HepG2 (cell line): Measurements from ENCODE around the gene HBQ1. TPM values are rescaled to one million over a fixed set of nuclear protein-coding genes. Genes with fewer than 3 reads are reported as not detected.
A peak's percentile ranks its signal among the peaks of the same experiment; 100 is the strongest.

Experiments used
- ARNT ChIP-seq: fragments of 450-650 bp; IDR thresholded peaks from 2 replicates; pipeline ENCODE4 v1.6.1; 2017
- CBX1 ChIP-seq: IDR thresholded peaks from one replicate; pipeline ENCODE4 v1.6.1; 2016; ENCODE audit warnings: antibody characterized with exemption, low read depth
- HNRNPH1 ChIP-seq: fragments of 200-400 bp; formaldehyde crosslinking; optimal IDR thresholded peaks from 2 replicates; pipeline ENCODE3; 2017; ENCODE audit warnings: mild to moderate bottlenecking, low read depth, low read length
- HOXA5 ChIP-seq: sonication (generic); formaldehyde crosslinking; IDR thresholded peaks from 2 replicates; pipeline ENCODE4 v1.4.0; 2020; ENCODE audit warnings: missing genetic modification reagents
- KDM1A ChIP-seq: IDR thresholded peaks from 2 replicates; pipeline ENCODE4 v1.6.1; 2016; ENCODE audit warnings: missing compliant biosample characterization
- KLF12 ChIP-seq: sonication (generic); formaldehyde crosslinking; IDR thresholded peaks from 2 replicates; pipeline ENCODE4 v1.4.0; 2020; ENCODE audit warnings: missing genetic modification reagents, borderline replicate concordance
- KLF16 ChIP-seq, 2 experiments: sonication (generic) in 1 of 2; formaldehyde crosslinking in 1 of 2; IDR thresholded peaks; 2 replicates each; pipeline versions ENCODE4 v1.6.1 to v1.8.0; 2016 to 2023; ENCODE audit warnings: missing genetic modification reagents in 2 of 2, missing compliant biosample characterization in 1 of 2
- MTF2 ChIP-seq: sonication (generic); formaldehyde crosslinking; IDR thresholded peaks from 2 replicates; pipeline ENCODE4 v1.5.0; 2020; ENCODE audit warnings: missing genetic modification reagents, borderline replicate concordance
- NFYC ChIP-seq: IDR thresholded peaks from 2 replicates; pipeline ENCODE4 v1.6.1; 2016; ENCODE audit warnings: missing genetic modification reagents, missing compliant biosample characterization
- SMARCE1 ChIP-seq: fragments of 450-650 bp; IDR thresholded peaks from 2 replicates; pipeline ENCODE4 v1.6.1; 2017; ENCODE audit warnings: borderline replicate concordance
- YEATS2 ChIP-seq: sonication (generic); formaldehyde crosslinking; IDR thresholded peaks from 2 replicates; pipeline ENCODE4 v1.4.0; 2020; ENCODE audit warnings: missing genetic modification reagents, borderline replicate concordance
- ZBTB20 ChIP-seq: sonication (generic); formaldehyde crosslinking; IDR thresholded peaks from 2 replicates; pipeline ENCODE4 v1.8.1; 2023; ENCODE audit warnings: missing genetic modification reagents, low read depth, mild to moderate bottlenecking, borderline replicate concordance
- ZNF609 ChIP-seq: sonication (generic); formaldehyde crosslinking; IDR thresholded peaks from 2 replicates; pipeline ENCODE4 v1.4.0; 2020; ENCODE audit warnings: mild to moderate bottlenecking, missing genetic modification reagents, borderline replicate concordance
- ZNF776 ChIP-seq: sonication (generic); formaldehyde crosslinking; IDR thresholded peaks from 2 replicates; pipeline ENCODE4 v1.4.0; 2020; ENCODE audit warnings: mild to moderate bottlenecking, missing genetic modification reagents
- ZNF784 ChIP-seq: sonication (generic); formaldehyde crosslinking; IDR thresholded peaks from 2 replicates; pipeline ENCODE4 v1.5.1; 2020; ENCODE audit warnings: missing genetic modification reagents, mild to moderate bottlenecking, borderline replicate concordance
- polyA plus RNA-seq, 8 experiments: library from polyadenylated mRNA; depleted of rRNA in 3 of 8; stranded (reverse) in 7 of 8; unstranded in 1 of 8; fragments of >200 nt; fragmentation: Illumina TruSeq in 4 of 8; extraction: Trizol in 4 of 8; gene quantifications; 2 replicates each; pipeline versions ENCODE4 v1.2.1 to v1.2.3, GENCODE V29; 2011 to 2016; ENCODE audit warnings: low read depth in 4 of 8, missing spikeins in 1 of 8, mixed read lengths in 1 of 8; ENCODE audit not compliant: insufficient read depth in 1 of 8
- total RNA-seq, 5 experiments: library from RNA; depleted of rRNA; stranded (reverse); fragments of >200 nt; fragmentation: Illumina TruSeq; extraction: Trizol; gene quantifications; 2 replicates each; pipeline ENCODE4 v1.2.3, GENCODE V29; 2016; ENCODE audit warnings: low read depth in 1 of 5
- TF ChIP-seq, protein P1 (sequence below): sonication (generic); formaldehyde crosslinking; IDR thresholded peaks from 2 replicates; pipeline ENCODE4 v1.4.0; 2020; ENCODE audit warnings: missing genetic modification reagents, borderline replicate concordance
- TF ChIP-seq, protein P2 (sequence below): sonication (generic); formaldehyde crosslinking; IDR thresholded peaks from 2 replicates; pipeline ENCODE4 v1.5.0; 2020; ENCODE audit warnings: missing genetic modification reagents

Gene HBQ1
- total and polyA plus RNA-seq, 2 of the 13 experiments (the other 11 are each of a cell fraction or from before 2014, with no cell fraction given), result 4.9 to 7.4 TPM

GRCh38 chr16:165539-166374 lies 14.5 kb upstream of the HBQ1 start, which contains the start of gene HBM (continued):
- TF ChIP-seq, protein P1, sequence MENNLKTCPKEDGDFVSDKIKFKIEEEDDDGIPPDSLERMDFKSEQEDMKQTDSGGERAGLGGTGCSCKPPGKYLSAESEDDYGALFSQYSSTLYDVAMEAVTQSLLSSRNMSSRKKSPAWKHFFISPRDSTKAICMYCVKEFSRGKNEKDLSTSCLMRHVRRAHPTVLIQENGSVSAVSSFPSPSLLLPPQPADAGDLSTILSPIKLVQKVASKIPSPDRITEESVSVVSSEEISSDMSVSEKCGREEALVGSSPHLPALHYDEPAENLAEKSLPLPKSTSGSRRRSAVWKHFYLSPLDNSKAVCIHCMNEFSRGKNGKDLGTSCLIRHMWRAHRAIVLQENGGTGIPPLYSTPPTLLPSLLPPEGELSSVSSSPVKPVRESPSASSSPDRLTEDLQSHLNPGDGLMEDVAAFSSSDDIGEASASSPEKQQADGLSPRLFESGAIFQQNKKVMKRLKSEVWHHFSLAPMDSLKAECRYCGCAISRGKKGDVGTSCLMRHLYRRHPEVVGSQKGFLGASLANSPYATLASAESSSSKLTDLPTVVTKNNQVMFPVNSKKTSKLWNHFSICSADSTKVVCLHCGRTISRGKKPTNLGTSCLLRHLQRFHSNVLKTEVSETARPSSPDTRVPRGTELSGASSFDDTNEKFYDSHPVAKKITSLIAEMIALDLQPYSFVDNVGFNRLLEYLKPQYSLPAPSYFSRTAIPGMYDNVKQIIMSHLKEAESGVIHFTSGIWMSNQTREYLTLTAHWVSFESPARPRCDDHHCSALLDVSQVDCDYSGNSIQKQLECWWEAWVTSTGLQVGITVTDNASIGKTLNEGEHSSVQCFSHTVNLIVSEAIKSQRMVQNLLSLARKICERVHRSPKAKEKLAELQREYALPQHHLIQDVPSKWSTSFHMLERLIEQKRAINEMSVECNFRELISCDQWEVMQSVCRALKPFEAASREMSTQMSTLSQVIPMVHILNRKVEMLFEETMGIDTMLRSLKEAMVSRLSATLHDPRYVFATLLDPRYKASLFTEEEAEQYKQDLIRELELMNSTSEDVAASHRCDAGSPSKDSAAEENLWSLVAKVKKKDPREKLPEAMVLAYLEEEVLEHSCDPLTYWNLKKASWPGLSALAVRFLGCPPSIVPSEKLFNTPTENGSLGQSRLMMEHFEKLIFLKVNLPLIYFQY (CRISPR knock-in tag), result no peak
- TF ChIP-seq SMARCE1 (no peak), KLF16 (CRISPR knock-in tag; IDR thresholded peaks at IDR 0.05) (no peak), ZNF609 (CRISPR knock-in tag) (no peak), KDM1A (CRISPR knock-in tag) (no peak), KLF12 (CRISPR knock-in tag) (no peak), HOXA5 (CRISPR knock-in tag) (no peak), ARNT (no peak), ZBTB20 (CRISPR knock-in tag) (no peak), ZNF784 (CRISPR knock-in tag) (no peak), CBX1 (no peak), YEATS2 (CRISPR knock-in tag) (no peak), ZNF776 (CRISPR knock-in tag) (no peak), HNRNPH1 (no peak), MTF2 (peak; percentile 31; the same call in 1 of the 2 replicates), NFYC (CRISPR knock-in tag) (no peak)
- TF ChIP-seq, protein P2, sequence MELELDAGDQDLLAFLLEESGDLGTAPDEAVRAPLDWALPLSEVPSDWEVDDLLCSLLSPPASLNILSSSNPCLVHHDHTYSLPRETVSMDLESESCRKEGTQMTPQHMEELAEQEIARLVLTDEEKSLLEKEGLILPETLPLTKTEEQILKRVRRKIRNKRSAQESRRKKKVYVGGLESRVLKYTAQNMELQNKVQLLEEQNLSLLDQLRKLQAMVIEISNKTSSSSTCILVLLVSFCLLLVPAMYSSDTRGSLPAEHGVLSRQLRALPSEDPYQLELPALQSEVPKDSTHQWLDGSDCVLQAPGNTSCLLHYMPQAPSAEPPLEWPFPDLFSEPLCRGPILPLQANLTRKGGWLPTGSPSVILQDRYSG (CRISPR knock-in tag), result no peak
